ENCODE data around the gene SIN3A. TPM values are rescaled to one million over a fixed set of nuclear protein-coding genes. Genes with fewer than 3 reads are reported as not detected.

SIN3A gene
- 38.4 and 44.2 TPM in 2 replicates for total RNA-seq (2014; rRNA removed; shearing (Covaris generic))
- 103 and 112 TPM in 2 replicates for total RNA-seq (2022)
- Bru-seq, nascent RNA: percentile 84 among the genes with signal in this experiment
- percentile 80 among the genes with signal in this experiment for BruChase-seq, experiment 1, labeled RNA remaining after a 6-hour chase
- percentile 86 among the genes with signal in this experiment for BruChase-seq, experiment 2, labeled RNA remaining after a 2-hour chase
- long read RNA-seq, full-length matches to known transcripts: 63 of 134 reads
- long read RNA-seq, partial matches to known transcripts: 46 of 134 reads
- long read RNA-seq, other reads (novel, unspliced or antisense): 25 of 134 reads

GRCh38 chr15:75451674-75452363 lies at the start of gene SIN3A:
TSS of gene SIN3A (minus strand) at chr15:75451690. CDS start at chr15:75430375, 21,315 bp downstream.
- peak within 1 kb of the TSS; percentile 87 for H3K4me3 ChIP-seq (ENCODE audit: low read depth, low read length, poor library complexity, severe bottlenecking)
- peaks cover 35% of the 10 kb centered on the region for H3K4me1 ChIP-seq (ENCODE audit: insufficient read depth, low read length, poor library complexity, severe bottlenecking)
- ChIA-PET CTCF (ENCODE audit: unreplicated experiment) (interaction anchor here (0.6 to 1.5 kb wide), 4 partner anchors 57 to 1064 kb away, joined by 4 to 13 read pairs (median 6); partner anchors contain the start of gene MAN2C1), POLR2A (interaction anchor here (0.6 to 3.2 kb wide), 20 partner anchors 11 to 1817 kb away, joined by 3 to 19 read pairs (median 4); partner anchors contain the start of genes IMP3, ISL2, MAN2C1 and PTPN9)
- peak; percentile 100 for DNase-seq (ENCODE audit: low spot score)
- H3K9me2 ChIP-seq (ENCODE audit: insufficient read depth, low read length): no peaks in the 10 kb centered on the region
- H4K20me1 ChIP-seq (ENCODE audit: insufficient read depth, low read length): peaks cover 28% of the 10 kb centered on the region
- peaks cover 42% of the 10 kb centered on the region for H3K79me2 ChIP-seq (ENCODE audit: insufficient read depth, low read depth, low read length)
- H3K4me2 ChIP-seq (ENCODE audit: low read length): peak within 1 kb of the TSS; percentile 94
- BruUV-seq (replicated peaks): no TSS peak
- intact Hi-C loops (cut with micrococcal nuclease; ENCODE audit: unreplicated experiment): loop anchor here (1.0 to 5.0 kb wide), 5 partner anchors 84 to 665 kb away; partner anchors contain the start of genes C15orf39, IMP3, MAN2C1 and PTPN9
- no peaks in the 10 kb centered on the region for H3K9me3 ChIP-seq (ENCODE audit: low read length)
- TF ChIP-seq, protein P1, sequence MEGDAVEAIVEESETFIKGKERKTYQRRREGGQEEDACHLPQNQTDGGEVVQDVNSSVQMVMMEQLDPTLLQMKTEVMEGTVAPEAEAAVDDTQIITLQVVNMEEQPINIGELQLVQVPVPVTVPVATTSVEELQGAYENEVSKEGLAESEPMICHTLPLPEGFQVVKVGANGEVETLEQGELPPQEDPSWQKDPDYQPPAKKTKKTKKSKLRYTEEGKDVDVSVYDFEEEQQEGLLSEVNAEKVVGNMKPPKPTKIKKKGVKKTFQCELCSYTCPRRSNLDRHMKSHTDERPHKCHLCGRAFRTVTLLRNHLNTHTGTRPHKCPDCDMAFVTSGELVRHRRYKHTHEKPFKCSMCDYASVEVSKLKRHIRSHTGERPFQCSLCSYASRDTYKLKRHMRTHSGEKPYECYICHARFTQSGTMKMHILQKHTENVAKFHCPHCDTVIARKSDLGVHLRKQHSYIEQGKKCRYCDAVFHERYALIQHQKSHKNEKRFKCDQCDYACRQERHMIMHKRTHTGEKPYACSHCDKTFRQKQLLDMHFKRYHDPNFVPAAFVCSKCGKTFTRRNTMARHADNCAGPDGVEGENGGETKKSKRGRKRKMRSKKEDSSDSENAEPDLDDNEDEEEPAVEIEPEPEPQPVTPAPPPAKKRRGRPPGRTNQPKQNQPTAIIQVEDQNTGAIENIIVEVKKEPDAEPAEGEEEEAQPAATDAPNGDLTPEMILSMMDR (conservative IDR thresholded peaks at IDR 0.05; ENCODE audit: low read length): no peak
- TF ChIP-seq EZH2phosphoT487 (IDR thresholded peaks at IDR 0.05; ENCODE audit: borderline replicate concordance, low read depth, low read length): no peak
- H2AFZ ChIP-seq (ENCODE audit: low read length): no peak within 1 kb of the TSS
- peak within 1 kb of the TSS; percentile 96 for H3K27ac ChIP-seq (ENCODE audit: low read depth, low read length, poor library complexity, severe bottlenecking)
- peaks cover 16% of the 10 kb centered on the region for H3K36me3 ChIP-seq (ENCODE audit: insufficient read depth, low read length)

DNA sequence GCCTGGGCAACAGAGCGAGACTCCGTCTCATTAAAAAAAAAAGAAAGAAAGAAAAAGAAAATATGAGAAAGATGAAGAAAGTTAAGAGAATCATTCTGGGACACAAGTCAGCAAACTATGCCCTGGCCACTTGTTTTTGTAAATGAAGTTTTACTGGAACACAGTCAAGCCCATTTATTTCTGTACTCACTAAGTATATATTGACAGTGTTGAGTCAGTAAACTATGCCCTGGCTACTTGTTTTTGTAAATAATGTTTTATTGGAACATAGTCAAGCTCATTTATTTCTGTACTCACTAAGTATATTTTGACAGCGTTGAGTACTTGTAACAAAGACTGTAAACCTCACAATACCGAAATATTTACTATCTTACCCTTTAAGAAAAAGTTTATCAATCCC lies 42.2 kb upstream of the SIN3A start:
- no TSS peak for BruUV-seq (replicated peaks)
- Histone ChIP-seq H3K4me3 (ENCODE audit: low read depth, low read length, poor library complexity, severe bottlenecking) (no peak overlapping the region), H3K9me3 (ENCODE audit: low read length) (no peaks in the 10 kb centered on the region), H2AFZ (ENCODE audit: low read length) (no peak overlapping the region), H3K4me1 (ENCODE audit: insufficient read depth, low read length, poor library complexity, severe bottlenecking) (no peaks in the 10 kb centered on the region), H3K36me3 (ENCODE audit: insufficient read depth, low read length) (peaks cover 16% of the 10 kb centered on the region), H3K4me2 (ENCODE audit: low read length) (no peak overlapping the region), H3K9me2 (ENCODE audit: insufficient read depth, low read length) (no peaks in the 10 kb centered on the region), H3K79me2 (ENCODE audit: insufficient read depth, low read depth, low read length) (no peaks in the 10 kb centered on the region), H4K20me1 (ENCODE audit: insufficient read depth, low read length) (no peaks in the 10 kb centered on the region), H3K27ac (ENCODE audit: low read depth, low read length, poor library complexity, severe bottlenecking) (no peak overlapping the region)
- DNase-seq (ENCODE audit: low spot score): no peak
- intact Hi-C loops (cut with micrococcal nuclease; ENCODE audit: unreplicated experiment): no loop called here
- POLR2A ChIA-PET: interaction anchor here (0.7 to 1.3 kb wide), 3 partner anchors 15 to 39 kb away, joined by 3 to 4 read pairs (median 4); no protein-coding TSS in a partner anchor
- TF ChIP-seq EZH2phosphoT487 (IDR thresholded peaks at IDR 0.05; ENCODE audit: borderline replicate concordance, low read depth, low read length): no peak
- TF ChIP-seq, protein P1 (conservative IDR thresholded peaks at IDR 0.05; ENCODE audit: low read length): no peak
- CTCF ChIA-PET (ENCODE audit: unreplicated experiment): no interaction called here

Measured in OCI-LY7 (cell line).